ENCODE results near the gene CEP43.

Gene CEP43

DNA sequence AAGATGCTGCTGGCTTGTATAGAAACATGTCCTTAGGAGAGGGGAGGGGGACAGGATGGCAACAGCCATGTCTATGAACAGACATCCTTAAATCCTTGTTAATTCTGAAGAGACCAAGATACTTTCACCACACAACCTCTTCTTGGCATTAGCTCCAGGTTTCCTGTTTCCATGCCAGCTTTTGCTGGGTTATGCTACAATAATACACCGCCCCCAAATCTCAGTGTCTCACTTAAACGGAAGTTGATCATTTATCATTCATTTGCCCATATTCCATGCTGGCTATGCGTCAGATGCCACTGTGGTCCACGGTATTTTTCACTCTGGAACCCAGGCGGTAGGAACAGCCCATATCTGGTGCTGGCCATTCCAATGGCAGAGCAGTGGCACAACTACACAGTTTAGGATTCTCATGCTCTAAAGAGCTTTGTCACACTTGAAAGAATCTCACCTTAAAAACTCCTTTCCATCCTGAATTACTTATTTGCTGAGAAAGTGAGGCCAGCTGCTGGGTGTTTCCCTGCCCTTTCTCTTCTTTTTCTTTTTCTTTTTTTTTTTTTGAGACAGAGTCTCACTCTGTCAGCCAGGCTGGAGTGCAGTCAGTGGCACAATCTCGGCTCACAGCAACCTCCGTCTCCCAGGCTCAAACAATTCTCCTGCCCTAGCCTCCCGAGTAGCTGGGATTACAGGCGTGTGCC, 39.1 kb upstream of the CEP43 start:
- Histone ChIP-seq H3K9me3 (ENCODE audit: low read depth, low read length) (no peaks in the 10 kb centered on the region), H3K4me3 (no peak overlapping the region), H3K9ac (ENCODE audit: insufficient read length) (no peak overlapping the region), H3K36me3 (ENCODE audit: insufficient read depth, low read length) (no peaks in the 10 kb centered on the region), H3K27ac (no peak overlapping the region)
- no peak for TF ChIP-seq FOXP2 (optimal IDR thresholded peaks at IDR 0.05; ENCODE audit: control extremely low read depth, extremely low read length, insufficient read depth)
- no peak for TF ChIP-seq EZH2 (IDR thresholded peaks at IDR 0.05)
- TF ChIP-seq POLR2AphosphoS5 (IDR thresholded peaks at IDR 0.05; ENCODE audit: borderline replicate concordance, low read depth, low read length): no peak
- DNase-seq (ENCODE audit: low read depth, low spot score): no peak

DNA sequence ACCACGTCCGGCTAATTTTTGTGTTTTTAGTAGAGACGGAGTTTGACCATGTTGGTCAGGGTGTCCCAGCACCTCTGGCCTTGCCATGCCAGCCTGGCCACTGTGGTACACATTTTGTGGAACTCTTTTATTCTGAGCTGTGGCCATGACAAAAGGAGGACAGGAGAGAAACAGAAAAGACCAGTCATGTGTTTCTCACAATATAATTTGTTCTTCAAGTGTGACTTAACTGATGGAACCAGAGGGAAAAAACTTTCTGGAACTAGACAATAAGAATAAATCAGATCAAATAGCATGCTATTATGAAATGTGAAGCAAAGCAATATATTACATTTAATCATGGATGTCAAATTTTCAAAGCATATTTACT, 38.6 kb upstream of the CEP43 start:
- no peak overlapping the region for H3K9ac ChIP-seq (ENCODE audit: insufficient read length)
- TF ChIP-seq FOXP2 (optimal IDR thresholded peaks at IDR 0.05; ENCODE audit: control extremely low read depth, extremely low read length, insufficient read depth) (no peak), POLR2AphosphoS5 (IDR thresholded peaks at IDR 0.05; ENCODE audit: borderline replicate concordance, low read depth, low read length) (no peak), EZH2 (IDR thresholded peaks at IDR 0.05) (no peak)
- H3K27ac ChIP-seq: no peak overlapping the region

DNA sequence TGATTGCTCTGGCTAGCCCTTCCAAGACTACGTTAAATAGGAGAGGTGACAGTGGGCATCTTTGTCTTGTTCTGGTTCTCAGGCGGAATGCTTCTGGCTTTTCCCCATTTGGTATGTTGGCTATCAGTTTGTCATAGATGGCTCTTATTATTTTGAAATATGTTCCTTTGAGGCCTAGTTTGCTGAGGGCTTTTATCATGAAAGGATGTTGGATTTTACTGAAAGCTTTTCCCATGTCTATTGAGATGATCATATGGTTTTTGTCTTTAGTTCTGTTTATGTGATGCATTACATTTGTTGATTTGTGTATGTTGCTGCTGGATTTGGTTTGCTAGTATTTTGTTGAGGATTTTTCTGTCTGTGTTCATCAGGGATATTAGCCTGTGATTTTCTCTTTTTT, 32.9 kb upstream of the CEP43 start:
- no peak for DNase-seq (ENCODE audit: low read depth, low spot score)
- Histone ChIP-seq H3K9ac (ENCODE audit: insufficient read length) (no peak overlapping the region), H3K27ac (no peak overlapping the region), H3K9me3 (ENCODE audit: low read depth, low read length) (no peaks in the 10 kb centered on the region), H3K4me3 (no peak overlapping the region), H3K36me3 (ENCODE audit: insufficient read depth, low read length) (no peaks in the 10 kb centered on the region)
- no peak for TF ChIP-seq POLR2AphosphoS5 (IDR thresholded peaks at IDR 0.05; ENCODE audit: borderline replicate concordance, low read depth, low read length)
- no peak for TF ChIP-seq FOXP2 (optimal IDR thresholded peaks at IDR 0.05; ENCODE audit: control extremely low read depth, extremely low read length, insufficient read depth)
- no peak for TF ChIP-seq EZH2 (IDR thresholded peaks at IDR 0.05)

More for the DNA sequence above, 38.6 kb upstream of the CEP43 start:
- DNase-seq (ENCODE audit: low read depth, low spot score): no peak
- H3K36me3 ChIP-seq (ENCODE audit: insufficient read depth, low read length): no peaks in the 10 kb centered on the region
- no peaks in the 10 kb centered on the region for H3K9me3 ChIP-seq (ENCODE audit: low read depth, low read length)
- no peak overlapping the region for H3K4me3 ChIP-seq

DNA sequence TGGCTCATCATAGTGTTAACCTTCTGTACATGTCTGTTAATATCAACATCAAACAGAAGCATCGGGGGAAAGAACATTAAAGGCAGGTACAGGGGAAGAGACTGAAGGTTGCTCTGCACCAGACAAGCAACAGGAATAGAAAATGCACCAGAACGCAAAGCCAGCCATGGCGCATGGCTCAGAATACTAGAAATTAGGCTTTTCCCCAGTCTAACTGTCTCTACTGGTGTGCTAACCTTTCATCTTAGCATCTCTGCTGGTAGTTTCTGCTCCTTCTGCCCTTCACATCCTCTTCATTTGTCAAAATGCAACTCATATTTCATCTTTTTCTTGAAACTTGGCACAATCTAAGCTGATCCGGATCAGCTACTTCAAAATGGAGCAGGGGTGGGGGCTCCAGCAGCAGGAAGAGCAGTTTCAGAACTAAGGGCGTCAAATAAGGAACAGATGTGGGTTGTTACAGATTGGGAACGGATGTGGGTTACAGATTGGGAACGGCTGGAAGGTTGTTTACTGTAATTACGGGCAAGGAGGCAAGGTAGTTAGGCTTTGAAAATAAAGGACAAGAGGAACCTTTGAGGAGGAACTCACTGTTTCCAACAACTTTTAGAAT, 29.7 kb upstream of the CEP43 start:
- Histone ChIP-seq H3K27ac (no peak overlapping the region), H3K9ac (ENCODE audit: insufficient read length) (no peak overlapping the region)
- no peak for DNase-seq (ENCODE audit: low read depth, low spot score)

DNA sequence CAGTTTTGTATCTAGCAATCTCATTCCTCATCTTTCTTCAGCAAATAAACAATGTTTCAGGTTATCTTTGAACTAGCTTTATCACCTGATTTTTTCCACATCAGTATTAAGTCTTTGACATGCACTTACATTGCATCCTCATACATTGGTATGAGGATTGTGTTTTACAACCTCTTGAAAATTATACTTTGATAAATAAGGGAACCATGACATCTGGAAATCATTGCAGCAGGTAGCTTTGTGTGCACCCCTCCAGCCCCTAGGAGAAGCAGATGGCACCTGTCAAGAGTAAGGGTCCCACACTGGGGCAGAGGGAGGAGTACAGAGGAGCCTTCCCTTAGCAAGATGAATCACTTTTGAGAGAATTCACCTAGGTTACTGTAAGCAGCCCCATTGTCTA, 29.1 kb upstream of the CEP43 start:
- H3K27ac ChIP-seq: no peak overlapping the region
- H3K9me3 ChIP-seq (ENCODE audit: low read depth, low read length): no peaks in the 10 kb centered on the region
- H3K36me3 ChIP-seq (ENCODE audit: insufficient read depth, low read length): no peaks in the 10 kb centered on the region
- DNase-seq (ENCODE audit: low read depth, low spot score): no peak
- no peak overlapping the region for H3K4me3 ChIP-seq
- H3K9ac ChIP-seq (ENCODE audit: insufficient read length): no peak overlapping the region
- no peak for TF ChIP-seq FOXP2 (optimal IDR thresholded peaks at IDR 0.05; ENCODE audit: control extremely low read depth, extremely low read length, insufficient read depth)
- TF ChIP-seq POLR2AphosphoS5 (IDR thresholded peaks at IDR 0.05; ENCODE audit: borderline replicate concordance, low read depth, low read length): no peak
- TF ChIP-seq EZH2 (IDR thresholded peaks at IDR 0.05): no peak

More for the DNA sequence above, 29.7 kb upstream of the CEP43 start:
- H3K36me3 ChIP-seq (ENCODE audit: insufficient read depth, low read length): no peaks in the 10 kb centered on the region
- H3K9me3 ChIP-seq (ENCODE audit: low read depth, low read length): no peaks in the 10 kb centered on the region
- no peak for TF ChIP-seq EZH2 (IDR thresholded peaks at IDR 0.05)
- TF ChIP-seq POLR2AphosphoS5 (IDR thresholded peaks at IDR 0.05; ENCODE audit: borderline replicate concordance, low read depth, low read length): no peak
- TF ChIP-seq FOXP2 (optimal IDR thresholded peaks at IDR 0.05; ENCODE audit: control extremely low read depth, extremely low read length, insufficient read depth): no peak
- H3K4me3 ChIP-seq: no peak overlapping the region

DNA sequence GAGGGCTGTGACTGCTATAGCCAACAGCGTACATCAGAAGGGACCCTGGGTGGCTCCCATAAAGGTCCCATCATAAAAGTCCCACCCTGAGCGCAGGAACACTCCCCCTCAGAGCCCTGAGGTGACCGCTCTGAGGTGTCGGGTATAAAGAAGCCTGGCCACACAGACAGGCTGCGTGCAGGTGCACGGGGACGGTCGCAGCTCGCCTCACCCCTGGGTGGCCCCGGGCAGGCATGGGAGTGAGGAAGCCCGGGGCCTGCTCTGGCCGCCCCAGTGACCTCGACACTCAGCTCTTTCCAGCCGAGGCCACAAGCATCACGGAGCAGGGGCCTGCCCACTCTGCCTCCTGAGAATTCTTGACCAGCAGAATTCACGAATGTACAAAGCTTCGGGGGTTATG, 28.4 kb upstream of the CEP43 start:
- Histone ChIP-seq H3K4me3 (no peak overlapping the region), H3K9ac (ENCODE audit: insufficient read length) (no peak overlapping the region), H3K9me3 (ENCODE audit: low read depth, low read length) (no peaks in the 10 kb centered on the region), H3K36me3 (ENCODE audit: insufficient read depth, low read length) (no peaks in the 10 kb centered on the region), H3K27ac (no peak overlapping the region)
- DNase-seq (ENCODE audit: low read depth, low spot score): no peak
- TF ChIP-seq FOXP2 (optimal IDR thresholded peaks at IDR 0.05; ENCODE audit: control extremely low read depth, extremely low read length, insufficient read depth) (no peak), EZH2 (IDR thresholded peaks at IDR 0.05) (no peak), POLR2AphosphoS5 (IDR thresholded peaks at IDR 0.05; ENCODE audit: borderline replicate concordance, low read depth, low read length) (no peak)

DNA sequence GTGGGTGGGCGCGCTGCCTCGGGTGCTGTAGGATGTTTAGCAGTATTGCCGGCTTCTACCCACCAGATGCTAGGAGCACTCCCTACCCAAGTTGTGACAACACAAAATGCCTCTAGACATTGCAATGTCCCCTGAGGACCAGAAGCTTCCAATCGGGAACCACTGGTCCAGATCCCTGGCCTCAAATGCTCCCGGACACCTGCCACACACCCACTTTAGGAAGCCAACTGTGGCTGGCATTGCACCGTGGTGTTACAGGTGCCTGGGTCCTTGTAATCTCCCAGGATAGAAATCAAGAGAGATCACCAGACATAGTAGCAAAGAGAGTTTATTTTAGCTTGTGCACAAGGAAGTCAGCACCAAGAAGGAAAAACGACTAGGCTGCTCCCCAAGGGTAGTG, 27.9 kb upstream of the CEP43 start:
- no peaks in the 10 kb centered on the region for H3K9me3 ChIP-seq (ENCODE audit: low read depth, low read length)
- H3K36me3 ChIP-seq (ENCODE audit: insufficient read depth, low read length): no peaks in the 10 kb centered on the region
- H3K9ac ChIP-seq (ENCODE audit: insufficient read length): no peak overlapping the region
- DNase-seq (ENCODE audit: low read depth, low spot score): no peak
- no peak overlapping the region for H3K4me3 ChIP-seq
- TF ChIP-seq POLR2AphosphoS5 (IDR thresholded peaks at IDR 0.05; ENCODE audit: borderline replicate concordance, low read depth, low read length) (no peak), EZH2 (IDR thresholded peaks at IDR 0.05) (no peak), FOXP2 (optimal IDR thresholded peaks at IDR 0.05; ENCODE audit: control extremely low read depth, extremely low read length, insufficient read depth) (no peak)
- no peak overlapping the region for H3K27ac ChIP-seq

DNA sequence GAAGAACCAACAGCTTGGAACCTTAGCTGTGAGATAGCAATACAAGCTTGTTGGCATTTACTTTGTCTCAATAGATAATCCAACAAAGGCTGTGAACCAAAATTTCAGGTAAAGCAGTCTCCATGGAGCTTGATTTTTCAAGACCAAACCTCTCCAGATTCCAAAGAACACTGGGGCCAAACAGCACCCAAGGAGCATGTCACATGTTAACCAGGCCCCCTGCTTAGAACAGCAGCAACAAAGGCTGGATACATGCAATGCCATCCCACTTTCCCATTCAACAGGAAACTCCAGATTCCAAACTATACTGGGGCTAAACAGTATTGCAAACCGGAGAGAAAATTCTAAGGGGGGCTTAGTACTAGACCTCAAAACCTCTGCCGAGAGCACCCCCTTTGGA, 27.1 kb upstream of the CEP43 start:
- no peak for TF ChIP-seq POLR2AphosphoS5 (IDR thresholded peaks at IDR 0.05; ENCODE audit: borderline replicate concordance, low read depth, low read length)
- no peak for TF ChIP-seq EZH2 (IDR thresholded peaks at IDR 0.05)
- no peak for TF ChIP-seq FOXP2 (optimal IDR thresholded peaks at IDR 0.05; ENCODE audit: control extremely low read depth, extremely low read length, insufficient read depth)
- Histone ChIP-seq H3K4me3 (no peak overlapping the region), H3K27ac (no peak overlapping the region), H3K36me3 (ENCODE audit: insufficient read depth, low read length) (no peaks in the 10 kb centered on the region), H3K9me3 (ENCODE audit: low read depth, low read length) (no peaks in the 10 kb centered on the region), H3K9ac (ENCODE audit: insufficient read length) (no peak overlapping the region)
- DNase-seq (ENCODE audit: low read depth, low spot score): no peak

All from SK-N-MC (cell line).